OCI-LY3 (cell line): ENCODE results near the gene CGGBP1.

ENCODE experiments used
- EZH2phosphoT487 ChIP-seq: fragments of 200-600 bp; shearing (Covaris generic); IDR thresholded peaks from 2 replicates; pipeline ENCODE4 v1.6.1; 2018; ENCODE audit warnings: antibody characterized with exemption, mixed run types, low read depth
- TF ChIP-seq, protein P1 (sequence below): fragments of 200-600, 300-600 bp; sonication (generic); IDR thresholded peaks from 2 replicates; pipeline ENCODE4 v1.5.1; 2014; ENCODE audit warnings: antibody characterized with exemption, low read length, low read depth

DNA sequence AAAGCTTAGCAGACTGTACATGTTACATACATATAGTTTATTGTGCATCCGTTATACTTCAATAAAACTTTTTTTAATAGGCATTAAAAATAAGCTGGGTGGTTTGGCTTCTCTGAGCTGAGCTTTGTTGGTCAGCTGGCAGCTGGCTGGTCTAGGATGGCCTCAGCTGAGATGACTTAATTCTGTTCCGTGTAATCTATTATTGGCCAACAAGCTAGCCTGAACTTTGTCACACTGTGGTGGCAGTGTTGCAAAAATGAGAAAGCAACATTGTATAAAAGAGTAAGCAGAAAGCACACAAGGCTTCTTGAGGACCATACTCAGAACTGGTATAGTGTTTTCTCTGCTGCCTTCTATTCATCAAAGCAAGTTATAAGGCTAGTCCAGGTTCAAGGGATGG, 45.2 kb downstream of the CGGBP1 start:
- TF ChIP-seq, protein P1, sequence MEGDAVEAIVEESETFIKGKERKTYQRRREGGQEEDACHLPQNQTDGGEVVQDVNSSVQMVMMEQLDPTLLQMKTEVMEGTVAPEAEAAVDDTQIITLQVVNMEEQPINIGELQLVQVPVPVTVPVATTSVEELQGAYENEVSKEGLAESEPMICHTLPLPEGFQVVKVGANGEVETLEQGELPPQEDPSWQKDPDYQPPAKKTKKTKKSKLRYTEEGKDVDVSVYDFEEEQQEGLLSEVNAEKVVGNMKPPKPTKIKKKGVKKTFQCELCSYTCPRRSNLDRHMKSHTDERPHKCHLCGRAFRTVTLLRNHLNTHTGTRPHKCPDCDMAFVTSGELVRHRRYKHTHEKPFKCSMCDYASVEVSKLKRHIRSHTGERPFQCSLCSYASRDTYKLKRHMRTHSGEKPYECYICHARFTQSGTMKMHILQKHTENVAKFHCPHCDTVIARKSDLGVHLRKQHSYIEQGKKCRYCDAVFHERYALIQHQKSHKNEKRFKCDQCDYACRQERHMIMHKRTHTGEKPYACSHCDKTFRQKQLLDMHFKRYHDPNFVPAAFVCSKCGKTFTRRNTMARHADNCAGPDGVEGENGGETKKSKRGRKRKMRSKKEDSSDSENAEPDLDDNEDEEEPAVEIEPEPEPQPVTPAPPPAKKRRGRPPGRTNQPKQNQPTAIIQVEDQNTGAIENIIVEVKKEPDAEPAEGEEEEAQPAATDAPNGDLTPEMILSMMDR: no peak
- TF ChIP-seq EZH2phosphoT487: no peak
